ENCODE data around the gene HIPK3. TPM values are rescaled to one million over a fixed set of nuclear protein-coding genes. Genes with fewer than 3 reads are reported as not detected.

The HIPK3 gene
- total and polyA plus RNA-seq, 9 of the 15 experiments (the other 6 are each of a cell fraction or from before 2014, with no cell fraction given): 2.3 to 19.6 (median 7.5) TPM

GRCh38 chr11:33257897-33258630 is 883 bp downstream of the HIPK3 start (continued):
- TF ChIP-seq ARID3B (CRISPR knock-in tag; IDR thresholded peaks at IDR 0.05; ENCODE audit: borderline replicate concordance) (peak; percentile 65; the same call in 1 of the 2 replicates), ESRRA (IDR thresholded peaks at IDR 0.05; ENCODE audit: borderline replicate concordance, low read depth) (no peak; the same call in 1 of the 2 replicates), TCF3 (CRISPR knock-in tag; IDR thresholded peaks at IDR 0.05) (0 out of 2 replicates have a peak, but pooled peaks have one; percentile 5), NCOA2 (IDR thresholded peaks at IDR 0.05; ENCODE audit: partially characterized antibody in 2 of 2) (no peak), CBFB (CRISPR knock-in tag; IDR thresholded peaks at IDR 0.05) (0 out of 2 replicates have a peak, but pooled peaks have one; percentile 31), ZNF140 (CRISPR knock-in tag; IDR thresholded peaks at IDR 0.05) (no peak), SUPT5H (IDR thresholded peaks at IDR 0.05) (peak; percentile 63), CTBP1 (IDR thresholded peaks at IDR 0.05; ENCODE audit: borderline replicate concordance) (peak; percentile 77; the same call in 1 of the 2 replicates), JUN (IDR thresholded peaks at IDR 0.05; ENCODE audit: borderline replicate concordance, low read depth, low read length) (no peak), JUN (CRISPR knock-in tag; IDR thresholded peaks at IDR 0.05; ENCODE audit: borderline replicate concordance) (no peak), KDM4B (IDR thresholded peaks at IDR 0.05; ENCODE audit: borderline replicate concordance in 2 of 2, low read depth in 1 of 2) (no peak), ZNF717 (CRISPR knock-in tag; IDR thresholded peaks at IDR 0.05) (no peak), MITF (IDR thresholded peaks at IDR 0.05) (no peak), VEZF1 (CRISPR knock-in tag; IDR thresholded peaks at IDR 0.05) (peak; percentile 100), MYBL2 (IDR thresholded peaks at IDR 0.05; ENCODE audit: low read depth) (no peak), MYBL2 (CRISPR knock-in tag; IDR thresholded peaks at IDR 0.05; ENCODE audit: borderline replicate concordance) (no peak), SAFB (IDR thresholded peaks at IDR 0.05; ENCODE audit: borderline replicate concordance, low read depth, low read length) (no peak), THAP12 (CRISPR knock-in tag; IDR thresholded peaks at IDR 0.05) (no peak), CGGBP1 (CRISPR knock-in tag; IDR thresholded peaks at IDR 0.05) (peak; percentile 66; the same call in 1 of the 2 replicates), RBM15 (IDR thresholded peaks at IDR 0.05; ENCODE audit: insufficient read depth, low read length) (no peak)
